GM19372 (cell line): ENCODE measurements around the gene POU2AF2.
"Not testable (repeated sequence)": the region's sequence is repeated elsewhere in the genome, so short reads cannot be mapped to it uniquely, and the experiment has no call there.

Experiments
- ATAC-seq: cut with Tn5 transposase; IDR thresholded peaks from one replicate; pipeline ENCODE4 v1.9.1; 2021; ENCODE audit warnings: mild to moderate bottlenecking, low read depth, moderate library complexity; ENCODE audit not compliant: unreplicated experiment

POU2AF2 gene

DNA sequence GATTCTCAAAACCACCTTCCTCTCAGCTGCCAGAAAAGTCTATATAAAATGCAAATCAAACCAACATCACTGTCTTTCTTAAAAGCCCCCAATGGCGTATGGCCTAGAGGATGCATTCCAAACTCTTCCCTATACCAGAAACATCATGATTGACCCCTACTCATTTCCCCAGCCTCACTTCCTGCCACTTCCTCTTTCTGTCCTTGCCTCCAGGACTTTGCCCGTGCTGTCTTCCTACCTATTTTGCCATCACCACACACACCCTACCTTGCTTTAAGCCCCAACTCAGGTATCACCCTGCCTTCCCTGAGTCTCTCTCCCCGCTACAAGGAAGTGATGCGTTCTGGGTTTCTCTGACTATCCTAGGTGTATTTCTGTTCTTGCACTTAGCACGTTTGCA lies 8.1 kb downstream of the POU2AF2 start:
- no peak for ATAC-seq

DNA sequence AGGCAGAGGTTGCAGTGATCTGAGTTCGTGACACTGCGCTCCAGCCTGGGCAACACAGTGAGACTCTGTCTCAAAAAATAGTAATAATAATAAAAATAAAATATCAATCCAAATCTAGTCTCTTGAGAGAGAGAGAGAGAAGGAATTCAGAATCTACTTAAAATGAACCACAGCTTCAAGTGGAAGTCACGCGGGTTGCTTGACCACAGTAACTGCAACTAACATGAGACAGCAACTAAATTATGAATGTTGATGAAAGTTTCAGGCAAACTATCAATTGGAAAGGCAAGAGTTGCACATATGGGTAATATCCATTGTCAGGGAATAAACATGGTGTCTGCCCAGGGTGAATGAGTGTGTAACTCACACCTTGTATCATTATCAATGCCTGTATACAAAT lies 12.5 kb downstream of the POU2AF2 start:
- no peak for ATAC-seq

DNA sequence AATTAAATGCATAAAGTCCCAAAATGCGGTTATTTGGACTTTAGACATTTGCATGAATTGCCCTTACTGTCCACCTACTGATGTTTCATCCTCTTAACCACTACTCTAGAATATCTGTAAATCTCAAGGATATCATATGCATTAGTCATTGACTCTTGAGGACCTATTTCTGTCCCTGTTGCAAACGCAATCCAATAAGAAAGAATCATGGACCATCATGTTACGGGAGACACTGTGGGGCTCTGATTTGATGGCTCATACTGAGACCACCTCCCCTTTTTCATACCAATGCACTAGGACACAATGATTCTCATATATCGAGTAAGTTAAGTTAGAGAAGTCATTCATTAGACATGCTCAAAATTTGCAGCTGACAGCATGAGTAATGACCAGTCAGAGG lies 14.4 kb downstream of the POU2AF2 start:
- ATAC-seq: no peak

DNA sequence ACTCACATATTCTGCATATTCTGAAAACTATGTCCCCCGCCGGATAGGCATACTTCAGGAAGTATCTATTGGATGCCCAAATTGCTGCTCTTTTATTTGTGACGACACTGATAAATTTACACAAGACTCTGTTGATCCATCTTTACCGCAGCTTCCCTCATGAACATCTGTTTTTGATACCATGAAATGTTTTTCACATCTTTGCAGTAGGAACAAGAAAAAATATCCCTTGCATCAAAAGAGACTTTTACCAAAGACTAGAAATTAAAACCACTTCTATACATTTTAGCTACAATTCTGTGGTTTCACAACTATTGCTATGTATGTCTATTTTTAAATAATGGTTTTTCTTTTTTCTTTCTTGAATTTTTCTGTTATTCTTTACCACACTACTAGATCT lies 15.3 kb downstream of the POU2AF2 start:
- no peak for ATAC-seq

DNA sequence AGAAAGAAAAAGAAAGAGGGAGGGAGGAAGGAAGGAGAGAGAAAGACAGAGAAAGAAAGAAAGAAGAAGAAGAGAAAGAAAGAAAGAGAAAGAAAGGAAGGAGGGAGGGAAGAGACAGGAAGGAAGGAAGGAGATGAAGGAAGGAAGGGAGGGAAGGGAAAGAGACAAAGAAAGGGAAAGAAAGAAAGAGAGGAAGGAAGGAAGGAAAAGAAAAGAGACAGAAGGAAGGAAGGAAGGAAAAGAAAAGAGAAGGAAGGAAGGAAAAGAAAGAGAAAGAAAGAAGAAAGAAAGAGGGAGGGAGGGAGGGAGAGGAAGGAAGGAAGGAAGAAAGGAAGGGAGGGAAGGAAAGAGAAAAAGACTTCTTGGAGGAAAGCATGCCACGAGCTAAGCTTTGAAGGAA lies 19.1 kb downstream of the POU2AF2 start:
- ATAC-seq: no peak

DNA sequence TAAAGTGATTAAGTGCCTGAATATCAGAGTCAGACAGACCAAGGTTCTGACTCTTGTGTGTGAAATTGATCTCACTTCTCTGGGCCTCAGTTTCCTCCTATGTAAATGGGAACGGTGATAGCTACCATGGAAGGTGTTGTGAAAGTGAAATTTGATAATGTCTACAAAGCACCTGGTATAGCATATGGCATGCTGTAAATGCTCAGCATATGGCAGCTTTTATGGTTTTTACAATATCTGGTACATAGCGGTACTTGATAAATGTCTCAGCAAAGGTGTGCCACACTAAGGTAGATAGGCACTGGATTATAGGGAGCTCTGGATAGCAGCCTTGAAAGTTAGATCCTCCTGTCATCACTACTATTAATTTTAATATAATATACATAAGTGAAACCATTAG lies 19.9 kb downstream of the POU2AF2 start:
- no peak for ATAC-seq

DNA sequence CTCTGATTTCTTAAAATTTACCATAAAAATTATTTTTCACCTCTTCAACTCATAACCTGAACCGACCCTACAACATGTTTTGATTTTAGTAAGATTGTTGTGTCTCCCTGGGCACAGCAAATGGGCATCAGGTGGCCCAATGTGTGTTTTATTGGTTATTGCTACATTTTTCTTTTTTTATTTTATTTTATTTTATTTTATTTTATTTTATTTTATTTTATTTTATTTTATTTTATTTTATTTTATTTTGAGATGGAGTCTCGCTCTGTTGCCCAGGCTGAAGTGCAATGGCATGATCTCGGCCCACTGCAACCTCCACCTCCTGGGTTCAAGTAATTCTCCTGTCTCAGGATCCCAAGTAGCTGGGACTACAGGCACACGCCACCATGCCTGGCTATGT lies 22.8 kb downstream of the POU2AF2 start:
- ATAC-seq: not testable (repeated sequence)

DNA sequence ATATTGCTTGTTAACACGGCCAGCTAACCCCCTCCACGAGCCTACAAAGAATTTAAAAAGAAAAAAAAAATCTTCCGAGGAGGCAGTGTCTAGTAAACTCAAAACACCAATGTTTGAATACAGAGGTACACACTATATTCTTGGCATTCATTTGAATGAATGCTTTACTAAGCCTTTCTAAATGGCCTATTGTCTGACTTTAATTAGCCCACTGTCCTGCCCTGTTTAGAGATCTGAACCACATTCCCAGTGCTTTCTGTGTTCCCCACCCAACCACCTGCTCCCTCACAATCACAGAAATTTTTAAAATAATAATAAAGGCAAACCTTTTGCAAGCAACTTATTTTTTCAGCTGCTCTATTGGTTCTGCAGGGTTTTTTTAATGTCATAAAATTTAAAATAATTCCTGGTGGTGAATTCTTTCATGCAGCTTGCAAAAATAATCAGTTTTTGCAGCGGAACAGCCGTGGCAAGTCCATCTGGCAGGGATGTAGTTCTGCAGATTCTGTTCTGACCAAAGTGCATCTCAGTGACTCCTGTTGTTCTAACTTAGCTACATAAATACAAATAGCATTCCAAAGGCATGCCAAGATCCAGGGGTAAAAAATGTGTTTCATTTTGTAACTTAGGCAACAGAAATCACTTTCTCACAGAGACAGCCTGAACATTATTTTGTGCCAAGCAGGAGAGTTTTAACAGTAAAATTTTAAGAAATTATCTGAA lies 23.8 kb downstream of the POU2AF2 start:
- no peak for ATAC-seq

DNA sequence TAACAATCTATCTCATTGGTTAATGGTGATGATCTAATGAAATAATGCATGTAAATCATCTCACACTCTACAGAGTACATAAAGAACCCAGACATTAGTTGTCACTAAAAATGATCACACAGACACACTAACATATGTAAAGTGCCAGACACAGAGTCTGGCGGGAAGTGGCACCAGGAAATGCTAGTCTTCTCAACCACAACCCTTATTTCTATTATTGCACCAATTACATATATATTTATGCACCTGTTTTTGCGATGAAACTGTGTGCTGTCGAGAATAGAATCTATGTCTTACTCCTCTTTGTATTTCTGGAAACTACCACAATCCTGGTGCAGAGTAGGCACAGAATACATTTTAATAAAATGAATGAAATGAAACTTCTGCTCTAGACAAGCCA lies 26.9 kb downstream of the POU2AF2 start:
- ATAC-seq: no peak

DNA sequence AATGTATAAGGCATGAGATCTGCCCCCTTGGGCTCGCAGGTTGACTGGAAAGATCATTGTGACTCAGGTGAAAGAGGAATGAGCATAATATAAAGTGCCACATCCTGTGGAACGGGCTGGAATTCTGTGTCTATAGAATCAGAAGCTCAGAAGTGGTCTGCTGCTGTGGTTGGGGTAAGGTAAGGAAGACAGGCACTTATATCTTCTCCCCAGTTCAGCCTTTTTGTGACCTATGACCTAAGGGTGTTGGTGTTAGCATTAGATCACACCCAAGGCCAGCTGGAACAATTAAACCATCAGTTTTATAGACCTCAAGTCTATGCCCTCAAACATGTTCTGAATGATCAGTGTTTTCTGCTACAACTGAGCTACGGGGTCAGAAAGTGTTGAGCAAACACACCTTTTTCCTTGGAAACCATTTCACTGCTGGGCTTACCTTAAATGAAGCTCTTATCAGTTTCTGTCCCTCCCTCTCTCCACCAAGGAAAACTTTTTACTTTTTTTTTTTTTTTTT lies 37.1 kb downstream of the POU2AF2 start:
- no peak for ATAC-seq

DNA sequence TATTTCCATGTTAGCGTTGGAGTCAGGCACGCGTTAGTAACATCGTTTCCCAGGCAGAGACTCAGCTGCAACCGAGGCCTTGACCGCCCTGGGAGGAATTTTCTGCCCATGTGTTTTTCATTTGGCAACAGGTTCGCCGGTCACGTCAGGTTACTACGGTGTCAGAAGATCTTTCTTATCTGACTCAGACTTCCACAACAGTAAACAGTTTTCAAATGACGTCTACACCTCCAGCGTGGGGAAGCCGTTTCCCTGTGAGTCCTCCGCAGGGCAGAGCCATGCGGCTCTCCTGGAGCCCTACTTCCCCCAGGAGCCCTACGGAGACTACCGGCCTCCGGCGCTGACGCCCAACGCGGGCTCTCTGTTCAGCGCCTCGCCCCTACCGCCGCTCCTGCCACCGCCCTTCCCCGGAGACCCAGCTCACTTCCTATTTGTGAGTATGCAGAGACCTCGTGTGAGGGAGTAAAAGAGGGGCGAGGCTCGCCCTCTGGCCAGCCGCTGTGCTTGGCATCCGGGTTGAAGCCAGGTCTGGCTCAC lies 38.5 kb downstream of the POU2AF2 start:
- ATAC-seq: no peak

DNA sequence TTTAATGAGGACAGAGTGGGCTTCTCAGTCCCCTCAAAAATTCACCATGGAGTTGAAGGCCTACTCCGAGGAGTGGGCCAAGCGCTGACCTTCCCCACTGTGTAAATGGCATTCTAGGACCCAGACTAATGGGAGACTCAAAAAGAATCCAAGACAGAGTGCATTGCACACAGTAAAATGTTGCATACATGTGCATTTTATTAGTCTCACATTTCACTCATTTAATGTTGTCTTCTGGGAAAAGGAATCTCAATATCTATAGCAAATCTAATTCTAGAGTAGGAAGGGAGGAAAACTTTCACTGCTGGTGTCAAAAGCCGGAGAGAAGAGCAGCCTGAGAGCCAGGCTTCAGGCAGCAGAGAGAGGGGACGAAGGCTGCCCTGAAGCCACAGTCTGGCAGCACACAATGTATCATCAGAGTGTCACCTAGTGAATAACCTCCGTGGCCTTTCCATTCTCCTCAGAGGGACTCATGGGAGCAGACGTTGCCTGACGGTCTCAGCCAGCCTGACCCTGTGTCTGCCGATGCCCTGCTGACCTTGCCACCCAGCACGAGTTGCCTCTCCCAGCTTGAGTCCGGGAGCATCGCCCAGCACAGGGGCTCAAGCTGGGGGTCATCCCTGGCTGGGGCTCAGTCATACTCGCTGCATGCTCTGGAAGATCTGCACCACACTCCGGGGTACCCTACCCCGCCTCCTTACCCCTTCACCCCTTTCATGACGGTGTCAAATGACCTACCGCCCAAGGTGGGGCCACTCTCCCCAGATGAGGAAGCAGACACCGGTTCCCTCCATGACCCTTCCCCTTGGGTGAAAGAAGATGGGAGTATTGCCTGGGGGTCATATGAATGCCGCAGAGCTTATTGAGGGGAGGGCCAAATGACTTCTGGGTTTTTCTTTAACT lies 39.9 kb downstream of the POU2AF2 start:
- no peak for ATAC-seq

DNA sequence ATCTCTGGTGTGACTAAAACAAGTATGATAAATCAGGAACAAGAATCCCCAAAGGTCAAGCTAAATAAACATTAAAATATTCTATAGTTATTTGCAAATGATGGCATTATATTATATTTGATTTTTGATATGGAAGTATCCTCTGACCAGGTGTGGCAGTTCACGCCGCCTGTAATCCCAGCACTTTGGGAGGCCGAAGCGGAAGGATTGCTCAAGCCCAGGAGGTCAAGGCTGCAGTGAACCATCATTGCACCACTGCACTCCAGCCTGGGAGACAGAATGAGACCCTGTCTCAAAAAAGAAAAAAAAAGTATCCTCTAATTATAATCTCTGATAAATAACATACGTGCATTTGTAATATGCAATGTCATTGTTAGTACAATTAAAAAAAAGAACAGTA lies 46.2 kb downstream of the POU2AF2 start:
- no peak for ATAC-seq

DNA sequence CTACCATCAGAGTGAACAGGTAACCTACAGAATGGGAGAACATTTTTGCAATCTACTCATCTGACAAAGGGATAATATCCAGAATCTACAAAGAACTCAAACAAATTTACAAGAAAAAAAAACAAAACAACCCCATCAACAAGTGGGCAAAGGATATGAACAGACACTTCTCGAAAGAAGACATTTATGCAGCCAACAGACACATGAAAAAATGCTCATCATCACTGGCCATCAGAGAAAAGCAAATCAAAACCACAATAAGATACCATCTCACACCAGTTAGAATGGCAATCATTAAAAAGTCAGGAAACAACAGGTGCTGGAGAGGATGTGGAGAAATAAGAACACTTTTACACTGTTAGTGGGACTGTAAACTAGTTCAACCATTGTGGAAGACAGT lies 46.9 kb downstream of the POU2AF2 start:
- ATAC-seq: not testable (repeated sequence)

DNA sequence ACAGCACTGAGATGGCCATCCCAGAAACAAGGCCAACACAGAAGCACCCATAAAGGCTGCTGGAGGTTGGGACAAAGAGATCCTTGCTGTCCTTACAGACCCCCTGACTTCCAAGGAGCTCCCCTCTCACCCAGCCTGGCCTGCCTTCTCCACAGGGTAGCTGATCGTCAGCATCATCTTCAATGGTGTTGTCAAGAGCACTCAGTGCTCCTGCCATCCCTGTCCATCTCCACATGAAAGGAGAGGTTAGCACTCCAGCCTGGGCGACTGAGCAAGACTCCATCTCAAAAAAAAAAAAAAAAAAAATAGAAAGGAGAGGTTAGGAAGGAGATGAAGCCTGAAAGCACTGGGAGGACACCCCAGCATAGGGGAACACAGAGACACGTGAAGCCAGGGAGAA lies 50.7 kb downstream of the POU2AF2 start:
- no peak for ATAC-seq

DNA sequence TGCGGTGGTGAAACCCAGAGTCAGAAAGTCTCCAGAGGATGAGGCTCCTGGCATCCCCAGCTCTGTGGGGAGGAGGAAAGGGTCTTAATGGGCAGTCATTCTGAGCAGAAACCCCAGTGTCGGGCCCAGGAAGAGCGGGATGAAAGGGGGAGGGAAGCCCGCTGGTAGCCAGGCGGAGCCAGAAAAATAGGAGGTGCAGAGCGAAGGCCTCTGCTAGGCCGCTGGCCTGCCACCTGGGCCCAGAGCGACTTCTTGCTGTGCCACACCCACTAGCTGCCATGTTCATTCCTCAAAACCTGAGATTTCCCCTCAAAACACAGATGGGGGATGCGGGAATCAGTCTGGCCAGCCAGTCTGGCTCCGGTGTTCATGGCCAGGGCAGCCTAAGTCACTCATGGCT lies 52.2 kb downstream of the POU2AF2 start:
- ATAC-seq: no peak

DNA sequence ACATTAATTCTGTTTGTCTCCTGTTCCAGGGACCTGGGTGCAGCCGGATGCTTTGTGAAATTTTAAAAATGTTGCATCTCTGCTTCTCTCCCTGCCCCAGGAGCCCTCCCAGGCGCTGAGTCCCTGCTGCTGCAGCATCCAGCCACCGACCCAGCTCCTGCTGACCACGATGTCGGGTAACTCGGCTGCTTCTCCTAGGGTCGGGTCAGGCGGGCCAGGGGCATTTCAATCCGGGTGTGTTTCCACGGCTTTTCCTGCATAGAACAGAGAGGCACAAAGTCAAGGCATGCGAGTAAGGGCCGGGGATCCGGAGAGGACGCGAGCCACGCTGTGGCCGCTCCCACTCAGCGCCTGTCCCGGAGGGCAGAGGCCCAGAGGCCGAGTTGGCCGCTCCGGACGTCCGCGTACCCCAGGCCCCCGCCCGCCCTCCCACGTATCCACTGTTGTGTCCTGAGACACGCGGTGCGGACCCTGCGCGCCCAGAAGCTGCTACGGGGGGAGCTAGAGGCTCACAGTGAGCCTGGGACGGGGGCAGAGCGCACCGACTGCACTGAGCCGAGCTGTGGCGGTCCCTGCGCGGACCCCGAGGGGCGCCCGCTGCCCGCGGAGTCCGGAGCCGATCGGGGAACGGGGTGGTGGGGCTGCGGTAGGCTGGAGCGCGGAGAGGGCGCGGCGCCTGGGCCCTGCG lies 53.0 kb downstream of the POU2AF2 start, which contains the start of gene POU2AF3:
Gene POU2AF3 (plus strand): TSS at position 134 of the 688 bp plus-strand sequence. CDS start 36 bp downstream, at position 170.
- no peak for ATAC-seq

DNA sequence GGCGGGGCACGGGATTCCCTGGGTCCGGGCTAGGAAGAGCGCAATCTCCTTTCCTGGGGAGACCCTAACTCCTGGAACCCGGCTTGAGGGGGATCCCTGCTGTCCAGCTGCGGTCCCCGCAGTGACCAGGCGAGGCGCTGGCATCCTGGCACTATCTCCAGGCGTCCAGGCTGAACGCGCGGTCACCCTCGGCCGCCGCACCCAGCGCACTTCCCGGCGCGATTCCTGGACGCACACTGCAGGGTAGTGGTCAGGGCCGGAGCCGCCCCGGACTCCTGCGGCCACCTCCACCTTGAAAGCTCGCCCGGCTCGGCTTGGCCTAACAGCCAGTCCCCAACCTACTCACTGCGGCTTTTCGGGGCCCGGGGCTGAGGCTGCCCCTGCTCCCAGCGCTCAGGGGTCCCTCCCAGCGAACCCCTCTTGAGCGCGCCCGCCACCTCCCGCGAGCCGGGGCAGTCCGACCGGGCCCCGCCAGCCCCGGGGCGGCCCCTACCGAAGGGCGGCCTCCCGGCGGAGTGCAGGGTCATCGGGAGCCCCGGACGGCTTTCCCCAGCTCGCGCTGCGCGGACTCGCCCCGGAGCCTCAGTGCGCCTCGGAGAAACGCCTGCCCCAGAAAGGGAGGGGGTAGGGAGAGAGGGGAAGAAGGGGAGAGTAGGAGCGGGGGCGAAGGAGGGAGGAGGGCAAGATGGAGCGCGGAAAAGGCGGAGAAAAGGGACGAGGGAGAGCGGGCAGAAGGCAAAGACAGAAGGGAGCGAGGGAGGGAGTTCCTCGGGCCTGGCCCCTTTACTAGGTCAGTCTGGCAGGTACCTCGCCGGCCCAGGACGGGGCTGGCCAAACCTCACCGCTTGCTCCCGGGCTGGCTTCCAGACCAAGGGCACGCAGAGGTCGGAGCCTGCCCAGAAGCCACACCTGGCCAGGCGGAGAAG lies 53.8 kb downstream of the POU2AF2 start:
- ATAC-seq: no peak

DNA sequence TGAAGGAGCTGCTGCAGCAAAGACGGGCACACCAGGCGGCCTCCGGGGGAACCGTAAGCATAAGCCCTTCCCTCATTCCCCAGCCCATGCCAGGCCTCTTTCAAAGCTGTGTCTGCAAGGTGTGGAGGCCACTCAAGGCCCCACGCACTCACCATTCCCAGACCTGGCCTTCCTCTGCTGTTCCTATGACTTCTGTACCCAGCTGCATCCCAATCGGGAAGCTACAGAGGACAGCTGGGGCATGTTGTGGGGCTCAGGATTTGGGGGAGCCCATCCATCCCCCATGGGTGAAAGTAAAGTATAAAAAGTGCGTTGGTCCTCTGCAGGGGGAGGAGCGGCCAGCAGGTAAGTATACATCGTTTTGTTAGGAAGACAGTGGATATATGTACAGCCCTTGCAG lies 55.0 kb downstream of the POU2AF2 start:
- no peak for ATAC-seq
